SKM-1 treated with dmso at 0.1 percent for 144 hours (cell line): ENCODE data around the gene NRBF2.

Experiments used
- DNase-seq: peaks from one replicate; lab custom pipeline; 2025; ENCODE audit not compliant: unreplicated experiment; lab: John Stamatoyannopoulos, UW

The NRBF2 gene

GRCh38 chr10:63157845-63158624 lies 24.9 kb downstream of the NRBF2 start:
- peak; percentile 73 for DNase-seq

- DNase-seq, result no peak
Measured at GRCh38 chr10:63161592-63161991, 28.5 kb downstream of the NRBF2 start.

- DNase-seq, result no peak
Measured at GRCh38 chr10:63164166-63164623, 31.1 kb downstream of the NRBF2 start.

DNA sequence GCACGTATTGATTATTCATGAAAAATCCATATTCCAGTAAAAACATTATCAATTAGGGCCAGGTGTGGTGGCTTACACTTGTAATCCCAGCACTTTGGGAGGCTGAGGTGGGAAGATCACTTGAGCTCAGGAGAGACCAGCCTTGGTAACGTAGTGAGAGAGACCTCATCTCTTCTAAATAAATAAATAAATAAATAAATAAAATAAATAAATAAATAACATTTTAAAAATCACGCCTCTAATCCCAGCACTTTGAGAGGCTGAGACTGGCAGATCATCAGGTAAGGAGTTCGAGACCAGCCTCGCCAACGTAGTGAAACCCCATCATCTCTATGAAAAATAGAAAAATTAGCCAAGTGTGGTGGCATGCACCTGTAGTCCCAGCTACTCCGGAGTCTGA lies 32.1 kb downstream of the NRBF2 start:
- DNase-seq, result no peak

- DNase-seq, result peak; percentile 61
Measured at GRCh38 chr10:63166742-63167258, 33.7 kb downstream of the NRBF2 start.

- DNase-seq, result no peak
Measured at GRCh38 chr10:63168821-63169462, 35.8 kb downstream of the NRBF2 start.

GRCh38 chr10:63169624-63170023 lies 36.5 kb downstream of the NRBF2 start:
- no peak for DNase-seq

- no peak for DNase-seq
Measured at GRCh38 chr10:63171255-63171855, 38.2 kb downstream of the NRBF2 start.

DNA sequence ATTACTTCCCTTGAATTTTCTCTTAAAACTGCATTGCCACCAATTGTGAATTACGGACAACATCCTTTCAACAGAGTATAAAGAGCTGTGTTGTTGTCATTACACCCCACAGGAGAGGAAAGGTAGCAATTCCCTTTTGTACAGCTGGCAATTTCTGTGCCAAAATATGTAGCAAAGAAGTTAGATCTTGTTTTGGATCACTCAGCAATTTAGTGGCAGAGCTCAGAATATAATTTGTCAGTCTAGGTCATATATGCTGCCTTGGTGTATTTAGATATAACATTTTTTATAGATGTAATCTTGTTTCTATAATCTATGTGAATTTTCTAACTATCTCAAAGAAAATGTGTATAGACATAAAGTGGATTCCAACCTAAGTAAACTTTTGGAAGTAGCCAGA lies 38.8 kb downstream of the NRBF2 start:
- no peak for DNase-seq

DNA sequence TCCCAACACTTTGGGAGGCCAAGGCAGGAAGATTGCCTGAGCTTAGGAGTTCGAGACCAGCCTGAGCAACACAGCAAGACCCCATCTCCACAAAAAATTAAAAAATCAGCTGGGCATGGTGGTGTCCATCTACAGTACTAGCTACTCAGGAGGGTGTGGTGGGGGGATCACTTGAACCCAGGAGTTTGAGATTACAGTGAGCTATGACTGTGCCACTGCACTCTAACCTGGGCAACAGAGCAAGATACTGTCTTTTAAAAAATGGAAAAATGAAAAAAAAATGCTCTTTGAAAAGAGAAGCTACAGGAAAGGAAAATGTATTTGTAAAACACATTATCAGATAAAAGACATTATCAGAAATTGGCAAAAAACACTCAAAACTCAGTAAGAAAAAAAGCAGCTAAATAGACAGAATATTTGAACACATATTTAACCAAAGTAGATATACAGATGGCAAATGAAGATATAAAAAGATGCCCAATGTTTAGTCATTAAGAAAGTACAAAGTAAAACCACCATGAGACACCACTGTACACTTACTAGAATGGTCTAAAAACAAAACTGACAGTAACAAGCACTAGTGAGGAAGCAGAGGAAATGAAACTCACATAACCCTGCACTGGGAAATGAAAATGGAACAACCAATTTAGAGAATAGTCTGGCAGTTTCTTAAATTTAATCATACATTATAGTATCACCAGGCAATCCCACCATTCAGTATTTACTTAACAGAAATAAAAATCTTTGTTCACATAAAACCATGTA lies 40.5 kb downstream of the NRBF2 start:
- no peak for DNase-seq

DNA sequence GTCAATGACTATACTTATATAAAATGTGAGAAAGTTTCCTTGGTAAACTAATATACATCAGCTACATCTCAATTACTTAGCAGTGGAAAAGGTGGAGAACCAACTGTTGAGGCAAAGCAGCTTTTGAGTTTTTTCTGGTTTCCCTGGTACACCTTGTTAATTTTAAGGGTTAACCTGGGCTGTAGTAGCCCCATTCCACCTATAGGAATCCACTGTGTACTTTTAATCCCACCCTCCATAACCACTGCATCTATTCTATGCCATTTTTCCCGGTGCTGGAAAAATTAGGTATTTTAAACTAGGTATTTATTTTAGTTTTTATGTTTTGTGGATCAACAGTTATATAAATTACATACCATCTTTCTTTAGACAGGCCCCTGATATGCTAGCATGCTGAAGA lies 42.4 kb downstream of the NRBF2 start:
- DNase-seq, result no peak

GRCh38 chr10:63192826-63193225 lies 59.7 kb downstream of the NRBF2 start:
- no peak for DNase-seq

GRCh38 chr10:63197344-63198092 lies 64.4 kb downstream of the NRBF2 start:
- no peak for DNase-seq

- no peak for DNase-seq
Measured at GRCh38 chr10:63199716-63200115, 66.6 kb downstream of the NRBF2 start.

DNA sequence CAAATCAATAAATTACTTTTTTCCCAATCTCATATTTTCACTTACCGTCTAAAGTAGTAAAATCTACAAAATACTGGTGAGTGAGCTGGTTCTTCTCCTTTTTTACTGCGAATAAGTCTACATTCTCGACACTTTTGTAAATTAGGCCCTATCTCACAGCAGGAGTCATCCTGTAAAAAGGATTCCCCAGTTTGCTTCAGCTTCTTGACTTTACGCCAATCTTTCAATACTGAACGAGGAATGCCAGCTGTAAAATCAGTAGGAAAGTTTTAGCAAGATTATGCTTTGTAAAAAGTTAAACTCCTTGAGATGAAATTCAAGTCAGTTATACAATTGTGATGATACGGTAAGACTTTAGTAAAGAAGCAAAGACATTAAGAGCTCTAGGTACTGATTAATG lies 67.3 kb downstream of the NRBF2 start:
- DNase-seq, result no peak

- no peak for DNase-seq
Measured at GRCh38 chr10:63201118-63201517, 68.0 kb downstream of the NRBF2 start.
